Hepatocyte (in vitro differentiated cells): Measurements from ENCODE around the gene SNAPC2.

Source experiments
- EZH2 ChIP-seq: fragments of 200-600 bp; sonication (generic); IDR thresholded peaks from 2 replicates; pipeline ENCODE4 v1.6.1; 2016; ENCODE audit warnings: antibody characterized with exemption, mild to moderate bottlenecking, borderline replicate concordance
- TF ChIP-seq, protein P1 (sequence below): fragments of 200-600 bp; sonication (generic); IDR thresholded peaks from 2 replicates; pipeline ENCODE4 v1.5.1; 2016; ENCODE audit warnings: antibody characterized with exemption, mild to moderate bottlenecking; ENCODE audit not compliant: poor library complexity

DNA sequence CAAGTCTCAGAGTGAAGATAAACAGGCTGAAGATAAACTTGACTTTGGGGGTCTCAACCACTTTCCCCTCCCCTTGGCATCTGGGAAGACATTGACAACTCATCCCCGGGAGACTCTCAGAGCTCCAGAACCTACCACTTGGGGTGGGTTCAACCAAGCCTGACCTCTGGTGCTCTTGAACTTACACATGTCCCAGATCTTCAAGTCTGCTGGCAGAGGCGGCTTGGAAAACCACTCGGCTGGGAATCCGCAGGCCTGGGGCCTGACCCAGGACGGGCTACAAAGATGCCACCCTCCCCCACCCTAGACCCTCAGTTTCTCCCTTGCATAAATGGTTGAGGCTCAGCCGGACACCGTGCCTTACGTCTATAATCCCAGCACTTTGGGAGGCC lies 31.3 kb upstream of the SNAPC2 start:
- TF ChIP-seq, protein P1, sequence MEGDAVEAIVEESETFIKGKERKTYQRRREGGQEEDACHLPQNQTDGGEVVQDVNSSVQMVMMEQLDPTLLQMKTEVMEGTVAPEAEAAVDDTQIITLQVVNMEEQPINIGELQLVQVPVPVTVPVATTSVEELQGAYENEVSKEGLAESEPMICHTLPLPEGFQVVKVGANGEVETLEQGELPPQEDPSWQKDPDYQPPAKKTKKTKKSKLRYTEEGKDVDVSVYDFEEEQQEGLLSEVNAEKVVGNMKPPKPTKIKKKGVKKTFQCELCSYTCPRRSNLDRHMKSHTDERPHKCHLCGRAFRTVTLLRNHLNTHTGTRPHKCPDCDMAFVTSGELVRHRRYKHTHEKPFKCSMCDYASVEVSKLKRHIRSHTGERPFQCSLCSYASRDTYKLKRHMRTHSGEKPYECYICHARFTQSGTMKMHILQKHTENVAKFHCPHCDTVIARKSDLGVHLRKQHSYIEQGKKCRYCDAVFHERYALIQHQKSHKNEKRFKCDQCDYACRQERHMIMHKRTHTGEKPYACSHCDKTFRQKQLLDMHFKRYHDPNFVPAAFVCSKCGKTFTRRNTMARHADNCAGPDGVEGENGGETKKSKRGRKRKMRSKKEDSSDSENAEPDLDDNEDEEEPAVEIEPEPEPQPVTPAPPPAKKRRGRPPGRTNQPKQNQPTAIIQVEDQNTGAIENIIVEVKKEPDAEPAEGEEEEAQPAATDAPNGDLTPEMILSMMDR = no peak
- TF ChIP-seq EZH2 = no peak
